NK-92 treated with Interleukin-12 subunit alpha and Interleukin-12 subunit beta, amount 100 ng/mL, for 24 hours (cell line): ENCODE results near the gene ATRNL1.

Experiments
- DNase-seq: peaks from one replicate; lab custom pipeline; 2025; lab: John Stamatoyannopoulos, UW

Gene ATRNL1

DNA sequence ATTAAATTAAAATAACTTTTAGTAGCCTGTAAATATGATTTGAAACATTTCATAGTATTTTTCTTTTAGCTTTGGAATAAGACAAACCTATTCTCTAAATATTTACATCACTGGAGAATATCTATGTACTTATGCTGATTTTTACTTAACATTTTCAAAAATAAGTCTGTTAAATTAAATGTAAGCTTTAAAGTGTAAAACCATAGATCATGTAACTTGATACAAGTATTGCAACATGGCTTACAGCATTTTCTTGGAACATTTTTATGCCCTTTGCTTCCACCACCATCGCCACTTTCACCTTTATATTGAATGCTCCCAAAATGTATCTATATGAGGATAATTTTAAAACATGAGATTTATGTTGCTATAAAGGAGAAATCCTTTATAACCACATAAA lies 752.8 kb downstream of the ATRNL1 start:
- DNase-seq = no peak

DNA sequence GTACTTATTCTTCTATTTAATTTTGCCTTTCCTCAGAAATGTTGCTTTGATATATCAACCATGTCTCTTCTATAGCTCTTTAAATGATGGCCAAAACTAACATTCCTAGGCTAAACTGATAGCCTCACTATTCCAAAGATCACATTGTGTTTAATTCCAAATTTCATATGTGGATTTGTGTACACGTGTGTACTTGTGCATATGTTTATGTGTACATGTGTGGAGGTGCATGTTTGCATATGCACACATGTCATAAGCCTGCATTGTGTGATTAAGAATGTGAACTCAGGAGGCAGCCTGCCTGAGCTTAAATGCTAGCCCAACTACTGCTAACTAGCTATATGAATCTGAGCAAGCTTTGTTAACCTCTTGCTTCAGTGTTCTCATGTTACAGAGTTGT lies 753.4 kb downstream of the ATRNL1 start:
- no peak for DNase-seq

DNA sequence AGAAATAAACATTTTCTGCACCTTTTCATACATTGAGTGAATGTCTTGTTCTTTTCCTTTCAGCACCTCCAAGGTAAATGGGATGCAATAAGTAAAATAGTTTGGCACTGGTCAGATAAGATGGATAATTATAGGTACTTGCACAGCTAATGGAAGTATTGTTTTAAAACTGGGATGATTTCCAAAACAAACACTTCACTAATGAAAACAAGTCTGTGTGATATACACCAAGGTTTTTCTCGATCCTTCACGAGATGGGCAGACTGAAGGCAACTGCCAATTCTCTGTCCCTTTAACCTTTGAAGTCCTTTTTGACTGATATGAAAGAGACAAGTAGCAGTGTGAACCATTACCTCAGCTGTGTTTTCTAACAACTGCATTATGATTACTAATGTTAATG lies 756.0 kb downstream of the ATRNL1 start:
- DNase-seq = no peak

DNA sequence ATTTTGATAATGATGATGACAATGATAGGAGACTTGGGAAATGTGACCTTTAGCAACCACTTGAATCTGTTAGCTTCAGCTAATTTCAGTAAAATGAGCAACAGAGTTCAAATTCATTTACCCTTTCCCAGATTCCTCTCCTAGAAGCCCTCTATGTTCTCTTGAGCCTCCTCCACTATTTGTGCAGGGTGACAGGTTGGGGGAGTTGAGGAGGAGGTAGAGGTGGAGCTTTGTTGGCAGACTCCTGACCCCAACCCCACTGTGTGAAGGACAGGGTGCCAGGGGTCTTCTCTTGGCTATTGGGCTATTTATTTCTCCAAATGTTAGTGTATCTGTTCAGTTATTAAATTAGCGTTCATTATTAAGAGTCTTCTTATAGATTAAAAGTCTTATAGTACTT lies 757.5 kb downstream of the ATRNL1 start:
- no peak for DNase-seq

DNA sequence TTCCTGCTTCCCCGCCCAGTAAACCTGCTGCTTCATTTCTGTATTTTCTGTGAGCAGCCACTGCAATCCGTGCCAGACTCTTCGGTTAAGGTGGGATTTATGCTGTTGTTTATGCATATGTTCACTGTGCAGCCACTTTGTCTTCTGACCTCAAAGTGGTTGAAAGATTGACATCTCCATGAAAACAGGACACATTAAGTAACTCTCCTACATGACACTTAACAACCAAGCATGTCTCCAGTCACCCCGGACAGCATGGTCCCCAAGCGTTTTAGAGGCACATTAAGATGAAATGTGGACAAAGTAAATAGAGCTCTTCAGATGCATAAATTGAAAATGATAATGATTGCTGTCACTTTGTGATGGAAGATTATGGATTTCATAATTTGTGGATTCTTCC lies 758.5 kb downstream of the ATRNL1 start:
- DNase-seq = no peak

DNA sequence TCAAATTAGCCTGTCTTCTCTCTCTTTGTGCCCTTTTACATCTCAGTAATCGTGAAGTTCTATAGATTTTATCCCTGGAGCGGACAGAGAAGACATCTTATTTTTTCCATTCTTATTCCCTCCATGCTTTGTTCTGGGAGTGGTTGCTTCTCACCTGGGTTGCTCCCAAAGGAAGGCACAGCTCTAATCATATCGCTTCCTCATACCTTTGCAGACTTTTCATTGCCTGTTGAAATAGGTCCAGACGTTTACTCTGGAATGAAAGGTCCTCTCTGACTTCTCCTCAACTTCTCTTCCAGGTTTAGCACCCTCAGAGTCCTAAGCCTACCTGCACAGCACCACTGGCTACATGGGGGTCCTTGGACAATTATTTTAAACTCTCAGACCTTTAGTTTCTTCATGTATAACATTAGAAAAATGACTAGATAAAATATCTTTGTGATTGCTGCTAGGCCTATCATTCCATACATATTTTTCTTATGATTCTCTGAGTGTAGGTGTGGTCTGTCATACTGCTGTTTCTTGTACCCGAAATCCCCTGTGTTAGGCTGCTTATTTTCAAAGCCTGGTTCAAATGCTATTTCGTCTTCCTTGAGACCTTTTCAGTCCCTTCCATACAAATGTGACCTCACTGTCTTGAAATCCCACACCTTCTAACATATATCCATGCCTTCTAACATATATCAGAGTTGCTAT lies 761.7 kb downstream of the ATRNL1 start:
- DNase-seq = no peak

DNA sequence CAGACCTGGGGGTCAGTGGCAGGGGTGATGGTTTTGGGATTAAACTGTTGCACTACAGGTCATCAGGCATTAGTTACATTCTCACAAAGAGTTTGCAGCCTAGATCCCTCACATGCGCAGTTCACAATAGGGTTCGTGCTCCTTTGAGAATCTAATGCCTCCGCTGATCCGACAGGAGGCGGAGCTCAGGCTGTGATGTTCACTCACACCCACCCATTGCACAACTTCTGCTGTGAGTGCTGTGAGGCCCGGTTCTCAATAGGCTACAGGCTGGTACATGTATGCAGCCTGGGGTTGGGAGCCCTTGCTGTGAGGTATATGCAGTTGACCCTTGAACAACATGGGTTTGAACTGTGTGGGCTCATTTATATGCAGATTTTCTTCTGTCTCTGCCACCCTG lies 763.4 kb downstream of the ATRNL1 start:
- no peak for DNase-seq

DNA sequence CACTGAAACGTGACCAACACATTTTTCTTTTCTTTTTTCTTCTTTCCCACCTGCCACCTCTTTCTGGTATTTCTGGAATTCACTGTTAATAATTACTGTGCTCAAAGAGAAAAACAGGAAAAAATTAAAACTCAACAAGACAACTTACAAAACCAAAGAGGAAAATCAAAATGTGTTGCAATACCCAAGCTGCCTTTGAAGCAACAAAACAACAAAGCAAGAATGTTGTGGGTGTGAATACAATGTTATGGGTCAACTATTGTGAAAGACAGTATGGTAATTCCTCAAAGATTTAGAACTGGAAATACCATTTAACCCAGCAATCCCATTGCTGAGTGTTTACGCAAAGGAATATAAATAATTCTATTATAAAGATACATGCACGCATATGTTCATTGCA lies 764.7 kb downstream of the ATRNL1 start:
- DNase-seq = no peak

DNA sequence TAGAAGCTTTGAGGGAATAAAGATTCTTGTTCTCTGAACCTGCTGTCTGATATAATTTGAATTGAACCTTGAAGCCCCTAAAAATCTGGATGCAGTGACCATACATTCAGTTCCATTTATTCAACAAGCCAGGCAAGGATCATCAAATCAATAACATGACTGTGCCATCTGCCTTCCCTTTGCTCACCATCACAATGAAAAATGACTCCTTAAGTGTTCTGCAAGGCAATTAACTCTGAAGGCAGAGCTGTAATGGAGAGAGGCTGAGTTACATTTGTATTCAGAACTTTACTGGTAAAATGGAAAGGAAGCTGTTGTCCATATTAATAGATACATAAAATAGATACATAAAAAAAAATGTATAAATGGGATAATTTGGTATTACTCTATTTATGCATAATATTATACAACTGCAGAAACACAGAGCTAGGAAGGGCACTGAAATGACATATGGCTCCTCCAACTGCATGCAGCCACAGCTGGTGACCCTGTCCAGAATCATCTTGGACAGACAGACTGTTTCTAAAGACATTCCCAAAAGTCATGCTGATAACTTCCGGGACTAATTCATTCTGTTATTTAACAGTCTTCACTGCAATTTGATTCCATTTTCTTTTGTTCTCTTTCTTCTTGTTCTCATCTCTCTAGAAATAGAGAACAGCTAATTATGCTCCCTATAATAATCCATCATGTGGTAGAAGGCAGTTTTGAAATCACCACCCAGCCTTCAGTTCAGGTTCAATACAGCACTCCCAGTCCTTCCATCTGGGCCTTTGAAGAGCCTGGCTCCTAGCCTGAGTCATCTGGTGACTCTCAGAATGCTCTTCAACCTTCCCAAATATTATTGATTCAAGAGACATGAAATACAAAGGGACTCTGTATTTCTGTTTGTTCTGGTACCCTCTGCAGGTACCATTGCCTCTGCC lies 767.3 kb downstream of the ATRNL1 start:
- no peak for DNase-seq

DNA sequence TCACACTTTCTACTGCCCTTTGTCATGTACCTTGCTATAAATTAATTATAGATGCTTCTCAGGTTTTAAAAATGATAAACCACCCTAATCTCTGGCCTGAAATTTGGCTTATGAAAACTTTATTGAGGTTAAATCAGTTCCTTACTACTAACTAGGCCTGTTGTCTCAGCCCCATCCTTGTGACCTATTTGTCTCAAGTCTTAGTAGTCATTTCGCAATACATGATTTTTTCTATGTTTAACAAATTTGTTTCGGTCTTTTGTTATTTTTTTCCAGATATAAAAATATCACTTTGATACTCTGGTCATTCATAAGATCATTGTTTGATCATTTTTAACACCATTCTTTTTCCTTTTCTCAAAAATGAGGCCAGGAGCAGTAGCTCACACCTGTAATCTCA lies 768.3 kb downstream of the ATRNL1 start:
- no peak for DNase-seq

DNA sequence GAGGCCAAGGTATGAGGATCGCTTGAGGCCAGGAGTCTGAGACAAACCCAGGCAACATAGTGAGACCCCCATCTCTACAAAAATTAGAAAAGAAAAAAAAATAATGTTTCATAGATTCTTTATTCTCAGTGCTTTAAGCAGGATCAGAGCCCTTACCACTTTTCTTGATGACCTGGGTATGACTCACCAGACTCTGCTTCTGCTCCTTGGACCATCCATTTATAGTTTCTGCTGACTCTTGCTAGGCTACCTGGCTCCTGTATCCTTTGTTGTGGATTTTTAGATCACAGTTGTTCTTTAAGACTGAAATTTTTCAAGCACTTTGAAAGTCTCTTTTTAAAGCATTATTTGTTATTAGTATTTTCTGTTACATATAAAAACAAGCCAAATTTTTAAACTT lies 768.7 kb downstream of the ATRNL1 start:
- no peak for DNase-seq

DNA sequence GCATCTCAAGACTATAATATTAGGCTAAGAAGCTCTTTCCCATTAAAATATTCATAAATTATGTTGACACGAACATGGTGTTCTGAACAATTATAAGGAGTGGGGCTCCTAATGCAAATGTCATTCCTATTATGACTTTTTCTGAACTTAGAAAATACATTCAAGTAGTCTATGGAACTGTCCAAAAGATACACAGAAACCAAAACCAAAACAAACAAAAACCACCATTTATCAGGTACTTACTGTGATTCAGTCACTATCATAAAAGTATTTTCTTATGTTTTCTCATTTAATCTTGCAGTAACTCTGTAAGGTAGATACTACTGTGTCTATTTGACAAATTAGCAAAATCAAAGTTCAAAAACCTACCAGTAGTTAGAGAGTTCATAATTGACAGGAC lies 773.0 kb downstream of the ATRNL1 start:
- no peak for DNase-seq

DNA sequence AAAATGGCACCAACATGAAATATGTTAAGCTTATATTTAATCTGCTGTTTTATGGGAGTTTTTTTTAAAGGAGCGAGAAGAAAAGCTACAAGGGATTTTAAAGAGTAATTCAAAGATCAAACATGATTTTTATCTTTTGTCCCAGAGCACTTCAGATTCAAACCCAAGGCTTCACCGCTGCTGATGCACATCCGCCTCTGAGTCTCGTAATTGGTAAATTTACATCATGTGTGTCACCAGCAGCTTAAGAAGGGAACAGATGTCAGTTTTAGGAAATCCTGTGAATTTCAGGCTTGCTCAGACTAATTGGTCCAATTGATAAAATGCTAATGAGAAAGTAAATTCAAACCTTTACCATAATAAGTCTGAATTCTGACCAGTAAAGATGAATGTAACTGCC lies 773.5 kb downstream of the ATRNL1 start:
- no peak for DNase-seq

DNA sequence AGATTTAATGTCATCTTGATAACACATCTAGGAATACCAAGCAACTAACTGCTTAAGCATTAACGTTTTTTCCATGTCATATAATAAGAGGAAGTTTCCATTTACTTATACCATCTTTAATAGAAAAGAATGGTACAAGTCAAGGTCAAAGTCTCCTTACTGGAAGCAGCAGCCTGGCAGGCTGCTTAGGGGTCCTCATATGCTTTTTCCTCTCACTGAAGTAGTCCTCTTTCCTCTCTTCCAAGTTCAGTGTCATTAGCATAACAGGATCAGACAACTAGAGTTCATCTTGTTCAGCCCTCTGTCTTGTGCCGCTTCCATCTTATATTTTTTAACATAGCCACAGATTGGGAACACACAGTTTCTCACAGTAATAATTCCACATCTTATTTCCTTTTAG lies 774.1 kb downstream of the ATRNL1 start:
- no peak for DNase-seq

DNA sequence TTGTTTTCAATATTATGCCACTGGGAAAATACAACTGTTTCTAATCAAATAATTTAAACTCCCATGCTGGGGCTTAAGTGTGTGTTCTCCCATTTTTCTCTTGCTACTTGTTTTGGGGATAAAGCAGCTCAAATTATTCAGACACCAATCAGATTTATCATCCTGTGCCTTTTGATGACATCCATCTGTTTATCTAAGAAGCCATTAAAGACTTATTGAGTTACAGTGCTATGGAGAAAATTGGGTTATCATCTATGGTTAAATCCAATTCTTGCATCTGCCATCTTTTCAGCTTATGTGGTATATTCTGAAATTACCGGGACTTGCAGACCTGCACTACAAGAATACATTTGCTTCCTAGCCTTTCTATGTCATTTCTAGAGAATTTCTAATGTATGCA lies 778.7 kb downstream of the ATRNL1 start:
- DNase-seq = no peak

DNA sequence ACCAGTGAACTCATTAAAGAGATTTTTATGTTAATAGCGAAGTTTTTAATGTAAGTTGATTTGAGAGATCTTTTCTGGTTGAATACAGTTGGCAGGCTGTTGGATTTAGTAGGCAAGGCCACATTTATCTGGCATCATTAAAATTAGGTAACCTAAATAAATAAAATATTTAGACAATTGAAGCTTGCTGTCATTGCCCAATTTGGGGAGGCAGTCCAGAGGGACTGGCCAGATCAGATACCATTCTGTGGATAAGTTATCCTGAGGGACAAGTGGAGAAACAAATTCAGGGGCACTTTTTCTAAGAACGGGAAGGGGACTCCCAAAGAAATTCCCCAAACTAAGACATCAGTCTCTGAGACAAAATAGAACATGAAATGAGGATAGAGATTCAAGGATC lies 782.0 kb downstream of the ATRNL1 start:
- DNase-seq = no peak

DNA sequence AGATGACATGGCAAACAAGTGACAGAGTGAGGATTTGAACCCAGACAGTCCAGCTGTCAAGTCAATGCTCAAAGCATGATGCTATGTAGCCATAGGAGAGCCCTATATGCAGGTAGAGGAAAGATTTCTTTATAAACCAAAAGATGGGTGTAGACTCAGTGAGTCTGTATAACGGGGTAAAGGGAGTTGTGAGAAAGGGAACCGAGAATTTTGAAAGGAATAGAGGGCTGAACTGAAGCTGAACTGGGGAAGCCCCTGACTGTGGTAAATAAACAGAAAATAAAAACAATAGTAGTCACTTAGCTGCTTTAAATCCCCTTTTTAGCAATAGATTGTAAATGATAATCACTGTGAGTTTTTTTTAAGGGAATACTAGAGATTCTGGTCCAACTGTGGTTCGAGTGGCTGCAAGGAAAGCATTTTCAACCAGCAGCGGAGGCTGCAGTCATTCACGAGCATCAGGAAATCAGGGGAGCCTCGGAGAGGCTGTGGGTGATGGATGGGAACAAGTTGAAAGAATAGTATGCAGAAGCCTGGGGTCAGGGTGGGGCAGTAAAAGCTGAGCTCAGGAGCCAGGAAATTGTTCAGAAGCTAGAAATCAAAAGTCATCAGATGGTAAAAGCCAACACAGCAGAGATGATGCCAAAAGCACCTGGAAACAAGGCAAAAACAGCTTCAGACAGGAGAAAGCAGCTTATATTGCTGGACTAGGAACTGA lies 786.4 kb downstream of the ATRNL1 start:
- DNase-seq = no peak

DNA sequence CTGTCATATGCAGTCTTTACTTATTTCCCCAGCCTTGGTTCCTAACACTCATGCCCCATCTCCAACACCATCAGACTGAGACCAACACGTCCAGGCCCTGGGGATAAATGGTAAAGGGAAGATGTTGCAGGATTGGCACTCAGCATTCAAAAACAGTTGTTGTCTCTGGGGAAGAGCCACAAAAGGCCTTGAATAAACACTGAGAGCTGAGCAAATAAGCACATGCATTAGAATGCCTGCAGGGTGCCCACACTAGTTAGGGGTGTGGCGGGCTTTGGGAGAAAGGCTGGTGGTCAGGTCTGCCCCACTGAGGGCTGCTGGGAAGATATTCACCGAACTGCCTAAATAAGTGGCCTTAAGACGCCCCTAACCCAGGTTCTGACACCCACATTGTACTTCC lies 788.9 kb downstream of the ATRNL1 start:
- no peak for DNase-seq

DNA sequence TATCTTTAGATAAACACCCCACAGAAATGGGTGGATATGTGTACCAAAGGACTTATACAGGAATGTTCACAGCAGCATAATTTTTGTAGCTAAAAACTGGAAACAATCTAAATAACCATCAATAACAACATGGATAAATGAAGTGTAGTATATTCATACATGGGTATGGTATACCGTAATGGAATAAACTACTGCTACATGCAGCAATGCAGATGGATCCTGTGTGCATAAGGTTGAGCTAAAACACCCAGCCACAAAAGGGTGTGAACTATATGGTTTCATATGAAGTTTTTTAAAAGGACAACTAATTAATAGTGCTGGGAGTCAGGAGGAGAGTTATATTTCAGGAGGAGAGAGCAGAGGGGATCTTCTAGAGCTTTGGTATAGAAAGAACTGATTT lies 790.2 kb downstream of the ATRNL1 start:
- DNase-seq = no peak

DNA sequence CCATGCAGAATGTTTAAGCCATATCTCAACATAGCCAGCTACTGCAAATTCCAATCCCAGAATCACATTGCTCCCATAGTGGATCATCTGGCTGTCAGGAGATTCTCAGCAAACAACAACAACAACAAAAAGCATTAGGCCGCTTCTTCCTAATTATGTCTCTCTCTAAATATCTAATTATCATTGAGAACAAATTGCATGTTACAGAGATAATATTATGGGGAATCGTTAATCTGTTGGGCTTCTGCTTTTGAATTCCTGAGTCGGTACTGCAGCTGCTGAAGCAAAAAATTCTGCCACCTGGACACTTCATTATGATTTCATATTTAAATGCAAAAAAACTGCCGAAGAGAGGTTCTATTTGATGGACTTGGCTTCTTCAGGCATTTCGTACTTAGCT lies 791.2 kb downstream of the ATRNL1 start:
- no peak for DNase-seq

DNA sequence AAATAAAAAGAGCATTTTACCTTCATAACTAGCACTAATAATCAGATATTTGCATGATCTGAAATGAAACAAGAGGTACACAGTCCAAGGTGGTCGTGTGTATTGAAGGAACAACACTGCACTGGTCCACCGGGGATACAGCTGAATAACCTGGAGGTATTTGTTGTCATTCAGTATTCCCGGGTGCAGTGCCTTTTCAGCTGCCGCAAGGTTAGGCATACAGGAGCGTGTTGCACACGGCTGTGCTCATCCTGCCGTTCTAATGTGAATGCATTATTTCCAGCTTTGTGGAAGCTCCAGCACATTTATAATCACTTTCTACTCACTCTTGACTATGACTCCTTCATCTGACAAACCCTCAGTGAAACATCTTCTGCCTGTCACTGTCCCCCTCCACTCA lies 802.0 kb downstream of the ATRNL1 start:
- DNase-seq = no peak

DNA sequence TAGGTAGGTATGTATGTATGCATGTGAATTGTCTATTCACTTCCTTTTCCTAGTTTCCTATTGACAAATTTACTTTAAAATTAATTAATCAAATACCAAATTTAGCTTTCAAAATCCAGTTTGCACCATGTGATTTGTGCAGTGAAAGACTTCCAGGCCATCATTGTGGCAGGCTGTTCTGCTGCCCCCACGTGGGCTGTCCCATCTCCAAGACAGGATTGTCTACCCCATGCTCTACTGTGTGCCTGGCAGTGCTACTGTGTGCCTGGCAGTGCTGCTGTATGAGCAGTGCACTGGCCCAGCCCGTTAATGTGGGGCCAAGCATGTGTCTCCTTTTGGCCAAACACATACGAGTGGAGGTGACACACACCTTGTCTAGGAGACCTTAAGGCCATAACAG lies 805.1 kb downstream of the ATRNL1 start:
- DNase-seq = no peak

DNA sequence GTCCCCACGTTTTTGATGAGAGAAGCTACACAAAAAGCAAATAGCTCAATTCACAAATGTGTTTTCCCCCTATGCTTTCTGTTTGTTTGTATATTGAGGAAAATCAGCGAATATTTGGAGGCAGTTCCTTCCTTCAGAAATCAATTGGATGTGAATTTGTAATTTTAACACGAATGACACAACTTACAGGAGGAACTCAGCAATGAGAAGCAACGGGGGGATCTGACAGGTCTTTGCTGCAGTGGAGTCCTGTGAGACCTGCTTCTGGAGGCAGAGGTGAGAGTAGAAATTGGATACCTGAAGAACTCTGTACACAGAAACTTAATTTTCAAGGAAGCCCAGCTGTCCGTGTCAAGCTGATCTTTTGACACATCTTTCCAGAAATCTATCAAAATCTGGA lies 809.4 kb downstream of the ATRNL1 start:
- DNase-seq = no peak
